ENCODE measurements around the gene PSMC3IP. TPM values are rescaled to one million over a fixed set of nuclear protein-coding genes. Genes with fewer than 3 reads are reported as not detected.

PSMC3IP gene
- total RNA-seq, 1 experiment from 2014 or later = 37.4 TPM

- Mint-ChIP-seq H3K27me3 (ENCODE audit: low read depth) (no peaks in the 10 kb centered on the region), H3K27ac (peak within 1 kb of the TSS; percentile 72 to 97 (median 88); a peak in 5 of 7 replicates), H3K9me3 (no peaks in the 10 kb centered on the region), H3K36me3 (ENCODE audit: insufficient read depth in 1 of 3, low read depth in 3 of 3) (peaks cover 3 to 26% (median 21%) of the 10 kb centered on the region in 3 experiments; a peak in 5 of 7 replicates), H3K4me3 (peak within 1 kb of the TSS; percentile 94 to 95), H3K4me1 (peaks cover 14 to 20% of the 10 kb centered on the region in 2 experiments)
- no peak within 1 kb of the TSS for H2BK5ac ChIP-seq (ENCODE audit: insufficient read length, low read length)
- no peak within 1 kb of the TSS for H2BK12ac ChIP-seq (ENCODE audit: insufficient read length, low read depth, low read length)
- H3K4me2 ChIP-seq (ENCODE audit: insufficient read depth, insufficient read length, low read length) = peak within 1 kb of the TSS; percentile 86
- DNase-seq = peak; percentile 99
- no peaks in the 10 kb centered on the region for H3K27me3 ChIP-seq (ENCODE audit: insufficient read depth, low read length)
- peak within 1 kb of the TSS; percentile 85 for H3K9ac ChIP-seq (ENCODE audit: extremely low read depth, insufficient read length, low read length)
- no peak within 1 kb of the TSS for H2AFZ ChIP-seq (ENCODE audit: low read length)
- no peaks in the 10 kb centered on the region for H4K20me1 ChIP-seq (ENCODE audit: control insufficient read depth, insufficient read depth, insufficient read length)
- no peak within 1 kb of the TSS for H3K4ac ChIP-seq (ENCODE audit: low read depth, low read length)
- H2BK120ac ChIP-seq (ENCODE audit: low read depth, low read length, poor library complexity, severe bottlenecking) = no peak within 1 kb of the TSS
- 0 out of 2 replicates have a peak within 1 kb of the TSS, but pooled peaks have one; percentile 19 for H3K14ac ChIP-seq (ENCODE audit: insufficient read depth, low read length)
- no peaks in the 10 kb centered on the region for H3K4me1 ChIP-seq (ENCODE audit: insufficient read depth, low read length)
- H3T11ph ChIP-seq (ENCODE audit: low read length) = no peak within 1 kb of the TSS
- no peak within 1 kb of the TSS for H4K8ac ChIP-seq (replicated peaks; ENCODE audit: insufficient read length, low read depth, low read length)
- no peak within 1 kb of the TSS for H4K5ac ChIP-seq (ENCODE audit: insufficient read length, low read depth, low read length)
- H2AK5ac ChIP-seq (ENCODE audit: insufficient read length, low read length) = no peak within 1 kb of the TSS
- 0 out of 2 replicates have a peak within 1 kb of the TSS, but pooled peaks have one; percentile 19 for H2BK15ac ChIP-seq (ENCODE audit: low read depth, low read length)
- TF ChIP-seq CTCF (conservative IDR thresholded peaks at IDR 0.05) = no peak
- H3K23me2 ChIP-seq (ENCODE audit: insufficient read length, low read depth, low read length, poor library complexity, severe bottlenecking) = peaks cover 11% of the 10 kb centered on the region
- no peak within 1 kb of the TSS for H3K56ac ChIP-seq (ENCODE audit: insufficient read length, low read depth, low read length)
- no peak within 1 kb of the TSS for H4K91ac ChIP-seq (ENCODE audit: insufficient read length, low read depth, low read length)
- H3K27ac ChIP-seq (ENCODE audit: insufficient read length, low read depth, low read length) = no peak within 1 kb of the TSS
- peaks cover 4% of the 10 kb centered on the region; the same call in 1 of the 2 replicates for H3K79me2 ChIP-seq (ENCODE audit: insufficient read depth, low read length)
- peak within 1 kb of the TSS; percentile 11 for H3K18ac ChIP-seq (ENCODE audit: insufficient read length, low read depth, low read length)
- no peak within 1 kb of the TSS for H2BK20ac ChIP-seq (ENCODE audit: low read depth, low read length, poor library complexity, severe bottlenecking)
- H3K9me3 ChIP-seq (ENCODE audit: control insufficient read depth, low read depth, low read length) = no peaks in the 10 kb centered on the region
- peaks cover 4% of the 10 kb centered on the region for H3K79me1 ChIP-seq (ENCODE audit: insufficient read depth, low read depth, low read length, poor library complexity, severe bottlenecking)
- no CpG with 5 or more reads among the region's 26 CpGs for WGBS (ENCODE audit: extremely low coverage, insufficient read length, low lambda C conversion rate)
- H3K23ac ChIP-seq (ENCODE audit: insufficient read length, low read depth, low read length) = no peak within 1 kb of the TSS
These were observed 15.6 kb downstream of the PSMC3IP start, which contains the start of gene COASY for GRCh38 chr17:42561897-42562387. Gene COASY, plus strand, starts transcription at chr17:42562148. Its CDS starts 475 bp downstream, at chr17:42562623.
